Adipocyte (in vitro differentiated cells): ENCODE results near the gene MUTYH.

Experiments
- DNase-seq: peaks from one replicate; pipeline ENCODE4 v3.0.0-alpha.2; 2015; ENCODE audit warnings: low read depth
- H3K27me3 ChIP-seq: replicated peaks from 2 replicates; pipeline ENCODE4 v1.7.0; 2013; ENCODE audit warnings: mild to moderate bottlenecking, low read length, moderate library complexity; ENCODE audit not compliant: control insufficient read depth, insufficient read depth
- H3K36me3 ChIP-seq: 2 replicates; pipeline ENCODE4 v1.7.0; 2013; ENCODE audit warnings: low read length, mild to moderate bottlenecking, moderate library complexity; ENCODE audit not compliant: control insufficient read depth, insufficient read depth, severe bottlenecking
- H3K4me1 ChIP-seq: 2 replicates; pipeline ENCODE4 v1.7.0; 2013; ENCODE audit warnings: mild to moderate bottlenecking, low read length, moderate library complexity; ENCODE audit not compliant: control insufficient read depth, insufficient read depth
- H3K4me3 ChIP-seq: 2 replicates; pipeline ENCODE4 v1.7.0; 2013; ENCODE audit warnings: mild to moderate bottlenecking, low read length, moderate library complexity
- H3K9ac ChIP-seq: 2 replicates; pipeline ENCODE4 v1.7.0; 2013; ENCODE audit warnings: mild to moderate bottlenecking, low read length, moderate library complexity
- H3K9me3 ChIP-seq: 2 replicates; pipeline ENCODE4 v1.7.0; 2013; ENCODE audit warnings: mild to moderate bottlenecking, low read length, moderate library complexity; ENCODE audit not compliant: control insufficient read depth

The MUTYH gene

GRCh38 chr1:45331436-45332345 lies 8.5 kb downstream of the MUTYH start:
- DNase-seq = no peak
- H3K4me3 ChIP-seq = no peak overlapping the region
- no peaks in the 10 kb centered on the region for H3K9me3 ChIP-seq
- H3K27me3 ChIP-seq = no peaks in the 10 kb centered on the region
- H3K36me3 ChIP-seq = peaks cover 29% of the 10 kb centered on the region
- H3K4me1 ChIP-seq = peaks cover 9% of the 10 kb centered on the region
- no peak overlapping the region for H3K9ac ChIP-seq

GRCh38 chr1:45329445-45329844 lies 10.8 kb downstream of the MUTYH start:
- H3K9me3 ChIP-seq = no peaks in the 10 kb centered on the region
- no peaks in the 10 kb centered on the region for H3K27me3 ChIP-seq
- H3K36me3 ChIP-seq = peaks cover 29% of the 10 kb centered on the region
- DNase-seq = no peak
- peaks cover 18% of the 10 kb centered on the region for H3K4me1 ChIP-seq
- no peak overlapping the region for H3K4me3 ChIP-seq
- H3K9ac ChIP-seq = no peak overlapping the region

GRCh38 chr1:45328680-45329079 lies 11.6 kb downstream of the MUTYH start:
- peaks cover 26% of the 10 kb centered on the region for H3K36me3 ChIP-seq
- H3K9ac ChIP-seq = no peak overlapping the region
- no peak overlapping the region for H3K4me3 ChIP-seq
- peaks cover 18% of the 10 kb centered on the region for H3K4me1 ChIP-seq
- no peak for DNase-seq
- H3K27me3 ChIP-seq = no peaks in the 10 kb centered on the region
- H3K9me3 ChIP-seq = no peaks in the 10 kb centered on the region

GRCh38 chr1:45327644-45328515 lies 12.4 kb downstream of the MUTYH start:
- no peak for DNase-seq
- H3K9ac ChIP-seq = no peak overlapping the region
- H3K9me3 ChIP-seq = no peaks in the 10 kb centered on the region
- H3K4me1 ChIP-seq = peaks cover 18% of the 10 kb centered on the region
- H3K36me3 ChIP-seq = peaks cover 19% of the 10 kb centered on the region
- H3K27me3 ChIP-seq = no peaks in the 10 kb centered on the region
- peak overlapping the region; percentile 84 for H3K4me3 ChIP-seq

GRCh38 chr1:45326627-45327623 lies 13.3 kb downstream of the MUTYH start, which contains the start of gene HPDL:
Gene HPDL, plus strand, starts transcription at chr1:45326895. Its CDS starts 254 bp downstream, at chr1:45327149.
- H3K4me1 ChIP-seq = peaks cover 18% of the 10 kb centered on the region
- H3K27me3 ChIP-seq = no peaks in the 10 kb centered on the region
- peaks cover 10% of the 10 kb centered on the region for H3K36me3 ChIP-seq
- H3K9me3 ChIP-seq = no peaks in the 10 kb centered on the region
- peak; percentile 69 for DNase-seq
- peak within 1 kb of the TSS; percentile 84 for H3K4me3 ChIP-seq
- H3K9ac ChIP-seq = peak within 1 kb of the TSS; percentile 69

- H3K27me3 ChIP-seq = no peaks in the 10 kb centered on the region
- H3K9me3 ChIP-seq = no peaks in the 10 kb centered on the region
- peak overlapping the region; percentile 84 for H3K4me3 ChIP-seq
- no peak for DNase-seq
- peaks cover under 1% of the 10 kb centered on the region for H3K36me3 ChIP-seq
- H3K4me1 ChIP-seq = peaks cover 18% of the 10 kb centered on the region
- H3K9ac ChIP-seq = peak overlapping the region; percentile 69
These were observed 14.3 kb downstream of the MUTYH start for GRCh38 chr1:45325851-45326506.

- H3K27me3 ChIP-seq = no peaks in the 10 kb centered on the region
- no peak overlapping the region for H3K9ac ChIP-seq
- no peak overlapping the region for H3K4me3 ChIP-seq
- H3K36me3 ChIP-seq = no peaks in the 10 kb centered on the region
- H3K4me1 ChIP-seq = peaks cover 18% of the 10 kb centered on the region
- no peaks in the 10 kb centered on the region for H3K9me3 ChIP-seq
- DNase-seq = no peak
These were observed 17.7 kb downstream of the MUTYH start for GRCh38 chr1:45322486-45323040.

- Histone ChIP-seq H3K9me3 (no peaks in the 10 kb centered on the region), H3K9ac (no peak overlapping the region), H3K4me1 (peaks cover 11% of the 10 kb centered on the region), H3K36me3 (no peaks in the 10 kb centered on the region), H3K4me3 (no peak overlapping the region), H3K27me3 (no peaks in the 10 kb centered on the region)
- DNase-seq = no peak
These were observed 18.8 kb downstream of the MUTYH start for GRCh38 chr1:45321444-45321843.

GRCh38 chr1:45319761-45320160 lies 20.5 kb downstream of the MUTYH start:
- H3K9me3 ChIP-seq = no peaks in the 10 kb centered on the region
- no peak for DNase-seq
- H3K4me3 ChIP-seq = no peak overlapping the region

GRCh38 chr1:45317166-45317565 lies 23.1 kb downstream of the MUTYH start:
- Histone ChIP-seq H3K36me3 (no peaks in the 10 kb centered on the region), H3K4me3 (no peak overlapping the region), H3K9me3 (no peaks in the 10 kb centered on the region), H3K4me1 (no peaks in the 10 kb centered on the region), H3K9ac (no peak overlapping the region), H3K27me3 (no peaks in the 10 kb centered on the region)
- DNase-seq = no peak

More at GRCh38 chr1:45319761-45320160, 20.5 kb downstream of the MUTYH start:
- Histone ChIP-seq H3K9ac (no peak overlapping the region), H3K4me1 (no peaks in the 10 kb centered on the region), H3K36me3 (no peaks in the 10 kb centered on the region), H3K27me3 (no peaks in the 10 kb centered on the region)
